ENCODE data around the gene ENTREP3. TPM values are rescaled to one million over a fixed set of nuclear protein-coding genes. Genes with fewer than 3 reads are reported as not detected.

Gene ENTREP3
- total RNA-seq, 1 donor from 2014 or later = 51.1 TPM

GRCh38 chr1:155278689-155279160 is 23.4 kb upstream of the ENTREP3 start:
- Histone ChIP-seq H3K4me1 (ENCODE audit: insufficient read depth, low read length) (peaks cover 21% of the 10 kb centered on the region), H4K20me1 (ENCODE audit: insufficient read depth, low read length) (peaks cover 5% of the 10 kb centered on the region), H3K9ac (ENCODE audit: low read length) (no peak overlapping the region), H3K36me3 (ENCODE audit: insufficient read depth, low read length) (no peaks in the 10 kb centered on the region), H3K27me3 (ENCODE audit: insufficient read depth, low read length) (no peaks in the 10 kb centered on the region), H3K4me3 (ENCODE audit: insufficient read depth, low read depth, low read length) (no peak overlapping the region), H3K27ac (ENCODE audit: low read depth, low read length) (no peak overlapping the region), H3K9me3 (ENCODE audit: insufficient read depth, low read depth, low read length) (no peaks in the 10 kb centered on the region), H3K4me2 (ENCODE audit: low read length) (peak overlapping the region; percentile 98), H2AFZ (ENCODE audit: low read depth, low read length) (no peak overlapping the region), H3K79me2 (ENCODE audit: insufficient read depth, low read length) (no peaks in the 10 kb centered on the region)
- DNase-seq (ENCODE audit: low read depth) (no peak), FAIRE-seq (no peak)
- Mint-ChIP-seq H3K9me3 (ENCODE audit: unreplicated experiment) (no peaks in the 10 kb centered on the region), H3K4me1 (ENCODE audit: low read depth, unreplicated experiment) (peaks cover 11% of the 10 kb centered on the region), H3K27ac (ENCODE audit: unreplicated experiment) (no peak overlapping the region), H3K36me3 (ENCODE audit: low read depth, unreplicated experiment) (peaks cover 2% of the 10 kb centered on the region), H3K4me3 (ENCODE audit: unreplicated experiment) (peak overlapping the region; percentile 79), H3K27me3 (ENCODE audit: low read depth, unreplicated experiment) (no peaks in the 10 kb centered on the region)
- no peak for TF ChIP-seq CTCF (IDR thresholded peaks at IDR 0.05; ENCODE audit: insufficient read depth, low read depth, low read length)
- no peak for TF ChIP-seq EZH2 (IDR thresholded peaks at IDR 0.05; ENCODE audit: insufficient read depth, low read length)

- H3K79me2 ChIP-seq (ENCODE audit: insufficient read depth, low read length) = peaks cover 4% of the 10 kb centered on the region
- H3K27ac ChIP-seq (ENCODE audit: low read depth, low read length) = no peak overlapping the region
- H3K4me2 ChIP-seq (ENCODE audit: low read length) = peak overlapping the region; percentile 98
- no peaks in the 10 kb centered on the region for H3K36me3 ChIP-seq (ENCODE audit: insufficient read depth, low read length)
- peak overlapping the region; percentile 79 for H3K4me3 Mint-ChIP-seq (ENCODE audit: unreplicated experiment)
- peak overlapping the region; percentile 75 for H3K9ac ChIP-seq (ENCODE audit: low read length)
- FAIRE-seq (no peak), DNase-seq (ENCODE audit: low read depth) (no peak)
- H3K9me3 ChIP-seq (ENCODE audit: insufficient read depth, low read depth, low read length) = no peaks in the 10 kb centered on the region
- no peaks in the 10 kb centered on the region for H3K27me3 Mint-ChIP-seq (ENCODE audit: low read depth, unreplicated experiment)
- peak overlapping the region; percentile 68 for H3K4me3 ChIP-seq (ENCODE audit: insufficient read depth, low read depth, low read length)
- H4K20me1 ChIP-seq (ENCODE audit: insufficient read depth, low read length) = peaks cover 5% of the 10 kb centered on the region
- TF ChIP-seq EZH2 (IDR thresholded peaks at IDR 0.05; ENCODE audit: insufficient read depth, low read length) = no peak
- TF ChIP-seq CTCF (IDR thresholded peaks at IDR 0.05; ENCODE audit: insufficient read depth, low read depth, low read length) = no peak
- peaks cover 25% of the 10 kb centered on the region for H3K4me1 ChIP-seq (ENCODE audit: insufficient read depth, low read length)
- no peaks in the 10 kb centered on the region for H3K9me3 Mint-ChIP-seq (ENCODE audit: unreplicated experiment)
- H3K4me1 Mint-ChIP-seq (ENCODE audit: low read depth, unreplicated experiment) = peaks cover 11% of the 10 kb centered on the region
- no peaks in the 10 kb centered on the region for H3K36me3 Mint-ChIP-seq (ENCODE audit: low read depth, unreplicated experiment)
- H2AFZ ChIP-seq (ENCODE audit: low read depth, low read length) = peak overlapping the region; percentile 99
- H3K27ac Mint-ChIP-seq (ENCODE audit: unreplicated experiment) = no peak overlapping the region
- H3K27me3 ChIP-seq (ENCODE audit: insufficient read depth, low read length) = no peaks in the 10 kb centered on the region
Observed at GRCh38 chr1:155277902-155278688, 22.8 kb upstream of the ENTREP3 start.

All from astrocyte (in vitro differentiated cells and primary cell).